GM23338 (cell line): Measurements from ENCODE around the gene BIRC7. TPM values are rescaled to one million over a fixed set of nuclear protein-coding genes. Genes with fewer than 3 reads are reported as not detected.

Experiments
- ATAC-seq: fragments of 200-7000 bp; cut with Tn5 transposase; 3 replicates; pipeline ENCODE4 v1.9.1; 2020
- DNase-seq: peaks from one replicate; pipeline ENCODE4 v3.0.0-alpha.2; 2015; ENCODE audit warnings: low spot score
- H2AFZ ChIP-seq: fragments of 200-600 bp; sonication (generic); 2 replicates; pipeline ENCODE4 v1.8.0; 2016; ENCODE audit warnings: antibody characterized with exemption, mild to moderate bottlenecking, moderate library complexity
- H3F3A ChIP-seq: fragments of 200-600 bp; sonication (generic); replicated peaks from 2 replicates; pipeline ENCODE4 v1.8.0; 2017; ENCODE audit warnings: antibody characterized with exemption, mixed run types, low read depth
- H3K27ac ChIP-seq: fragments of 200-600 bp; sonication (generic); 2 replicates; pipeline ENCODE4 v1.6.1; 2016; ENCODE audit warnings: low read depth
- H3K27me3 ChIP-seq: fragments of 200-600 bp; sonication (generic); 2 replicates; pipeline ENCODE4 v1.8.0; 2016; ENCODE audit warnings: mild to moderate bottlenecking, mixed run types, moderate library complexity; ENCODE audit not compliant: insufficient read depth
- H3K36me3 ChIP-seq: fragments of 200-600 bp; sonication (generic); 2 replicates; pipeline ENCODE4 v1.8.0; 2016; ENCODE audit warnings: mild to moderate bottlenecking; ENCODE audit not compliant: insufficient read depth
- H3K4me1 ChIP-seq: fragments of 200-600 bp; sonication (generic); 2 replicates; pipeline ENCODE4 v1.8.0; 2016; ENCODE audit warnings: mild to moderate bottlenecking, moderate library complexity; ENCODE audit not compliant: insufficient read depth
- H3K4me2 ChIP-seq: fragments of 200-600 bp; sonication (generic); 2 replicates; pipeline ENCODE4 v1.7.1; 2017; ENCODE audit warnings: mixed run types
- H3K4me3 ChIP-seq: fragments of 200-600 bp; sonication (generic); 2 replicates; pipeline ENCODE4 v1.6.1; 2016; ENCODE audit warnings: mixed run types
- H3K79me2 ChIP-seq: fragments of 200-600 bp; sonication (generic); replicated peaks from 2 replicates; pipeline ENCODE4 v1.8.0; 2017; ENCODE audit warnings: mild to moderate bottlenecking; ENCODE audit not compliant: insufficient read depth
- H3K9me2 ChIP-seq: fragments of 200-600 bp; sonication (generic); 2 replicates; pipeline ENCODE4 v1.8.0; 2017; ENCODE audit not compliant: insufficient read depth
- H4K20me1 ChIP-seq: fragments of 200-600 bp; sonication (generic); replicated peaks from 2 replicates; pipeline ENCODE4 v1.8.0; 2017; ENCODE audit warnings: mild to moderate bottlenecking; ENCODE audit not compliant: insufficient read depth
- H3K27ac Mint-ChIP-seq: 2 replicates; pipeline ENCODE4 v1.8.0; 2020; ENCODE audit warnings: inconsistent platforms, mild to moderate bottlenecking, moderate library complexity, mixed read lengths
- H3K27me3 Mint-ChIP-seq: 3 replicates; pipeline ENCODE4 v1.8.0; 2022; ENCODE audit warnings: low read depth, mild to moderate bottlenecking, moderate library complexity, mixed read lengths, inconsistent platforms; ENCODE audit not compliant: insufficient read depth, poor library complexity
- H3K36me3 Mint-ChIP-seq: 3 replicates; pipeline ENCODE4 v1.8.0; 2021; ENCODE audit warnings: low read depth, mild to moderate bottlenecking, inconsistent platforms, moderate library complexity, mixed read lengths
- H3K4me1 Mint-ChIP-seq: 3 replicates; pipeline ENCODE4 v1.8.0; 2020; ENCODE audit warnings: mild to moderate bottlenecking, inconsistent platforms, mixed read lengths
- H3K4me3 Mint-ChIP-seq: 3 replicates; pipeline ENCODE4 v1.8.0; 2021; ENCODE audit warnings: moderate library complexity, mild to moderate bottlenecking, inconsistent platforms, mixed read lengths
- H3K9me3 Mint-ChIP-seq: 3 replicates; pipeline ENCODE4 v1.8.0; 2020; ENCODE audit warnings: moderate library complexity, mild to moderate bottlenecking, inconsistent platforms, mixed read lengths
- CREB1 ChIP-seq: fragments of 250-450 bp; sonication (Bioruptor Pico); IDR thresholded peaks from 2 replicates; pipeline ENCODE4 v1.5.0; 2020; ENCODE audit warnings: low read depth, mild to moderate bottlenecking, moderate library complexity
- EZH2 ChIP-seq: fragments of 200-600 bp; sonication (generic); IDR thresholded peaks from one replicate; pipeline ENCODE4 v1.8.0; 2017; ENCODE audit warnings: antibody characterized with exemption, mild to moderate bottlenecking, low read depth; ENCODE audit not compliant: unreplicated experiment
- NANOG ChIP-seq: IDR thresholded peaks from 2 replicates; pipeline ENCODE4 v1.6.1; 2016; ENCODE audit warnings: antibody characterized with exemption, borderline replicate concordance
- POLR2AphosphoS5 ChIP-seq: IDR thresholded peaks from 2 replicates; pipeline ENCODE4 v1.6.1; 2016; ENCODE audit warnings: antibody characterized with exemption, low read depth
- STAT1 ChIP-seq: IDR thresholded peaks from one replicate; pipeline ENCODE4 v1.6.1; 2016; ENCODE audit warnings: antibody characterized with exemption; ENCODE audit not compliant: unreplicated experiment
- ZNF114 ChIP-seq: fragments of 250-450 bp; sonication (Bioruptor Pico); IDR thresholded peaks from 2 replicates; pipeline ENCODE4 v1.5.0; 2020; ENCODE audit warnings: mild to moderate bottlenecking, moderate library complexity
- polyA plus RNA-seq: library from polyadenylated mRNA; unstranded; fragments of >200 nt; fragmentation: Nextera tagmentation; extraction: Ambion mirVana; gene quantifications from 2 replicates; pipeline ENCODE4 v1.2.1, GENCODE V29; 2016
- total RNA-seq: library from RNA; depleted of rRNA; stranded (reverse); fragments of >200 nt; shearing (Covaris generic); gene quantifications from 2 replicates; pipeline ENCODE4 v1.2.3, GENCODE V29; 2014
- TF ChIP-seq, protein P1 (sequence below): fragments of 250-450 bp; sonication (Bioruptor Pico); IDR thresholded peaks from 2 replicates; pipeline ENCODE4 v1.5.0; 2020; ENCODE audit warnings: mild to moderate bottlenecking, moderate library complexity
- TF ChIP-seq, protein P2 (sequence below), 2 experiments: fragments of 200-600 bp in 1 of 2; sonication (generic) in 1 of 2; conservative IDR thresholded peaks; 2 replicates each; pipeline versions ENCODE4 v1.5.1 to v1.6.1; 2016 to 2017; ENCODE audit warnings: antibody characterized with exemption in 2 of 2, low read depth in 2 of 2, mild to moderate bottlenecking in 2 of 2, moderate library complexity in 1 of 2
- TF ChIP-seq, protein P3 (sequence below): IDR thresholded peaks from 2 replicates; pipeline ENCODE4 v1.6.1; 2016; ENCODE audit warnings: antibody characterized with exemption

BIRC7 gene
- total and polyA plus RNA-seq, 2 experiments from 2014 or later = 0.16 to 0.24 TPM

DNA sequence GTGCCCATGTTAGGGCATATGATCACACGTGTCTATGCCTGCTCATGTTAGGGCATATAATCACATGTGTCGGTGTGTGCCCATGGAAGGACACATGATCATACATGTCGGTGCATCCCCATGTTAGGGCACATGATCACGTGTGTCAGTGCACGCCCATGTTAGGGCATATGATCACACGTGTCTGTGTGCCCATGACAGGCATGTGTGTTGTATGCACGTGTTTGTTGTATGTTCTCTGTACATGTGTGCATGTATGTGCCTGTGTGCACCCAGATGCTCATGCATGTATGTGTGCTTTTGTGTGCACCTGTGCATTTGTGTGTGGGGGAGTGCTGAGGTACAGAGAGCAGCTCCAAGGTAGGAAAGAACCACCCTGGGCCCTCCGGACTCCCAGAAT, 49.6 kb upstream of the BIRC7 start:
- ATAC-seq = no peak
- no peak overlapping the region for H3K4me3 ChIP-seq
- H3K27me3 ChIP-seq = no peaks in the 10 kb centered on the region
- Mint-ChIP-seq H3K27ac (no peak overlapping the region), H3K27me3 (peaks cover 45% of the 10 kb centered on the region), H3K36me3 (no peaks in the 10 kb centered on the region), H3K4me1 (peaks cover 4% of the 10 kb centered on the region), H3K4me3 (no peak overlapping the region), H3K9me3 (no peaks in the 10 kb centered on the region; the same call in 2 of the 3 replicates)
- H3F3A ChIP-seq = peaks cover 20% of the 10 kb centered on the region
- no peaks in the 10 kb centered on the region for H3K9me2 ChIP-seq
- H2AFZ ChIP-seq = no peak overlapping the region
- DNase-seq = no peak
- H3K79me2 ChIP-seq = no peaks in the 10 kb centered on the region
- TF ChIP-seq, protein P1, sequence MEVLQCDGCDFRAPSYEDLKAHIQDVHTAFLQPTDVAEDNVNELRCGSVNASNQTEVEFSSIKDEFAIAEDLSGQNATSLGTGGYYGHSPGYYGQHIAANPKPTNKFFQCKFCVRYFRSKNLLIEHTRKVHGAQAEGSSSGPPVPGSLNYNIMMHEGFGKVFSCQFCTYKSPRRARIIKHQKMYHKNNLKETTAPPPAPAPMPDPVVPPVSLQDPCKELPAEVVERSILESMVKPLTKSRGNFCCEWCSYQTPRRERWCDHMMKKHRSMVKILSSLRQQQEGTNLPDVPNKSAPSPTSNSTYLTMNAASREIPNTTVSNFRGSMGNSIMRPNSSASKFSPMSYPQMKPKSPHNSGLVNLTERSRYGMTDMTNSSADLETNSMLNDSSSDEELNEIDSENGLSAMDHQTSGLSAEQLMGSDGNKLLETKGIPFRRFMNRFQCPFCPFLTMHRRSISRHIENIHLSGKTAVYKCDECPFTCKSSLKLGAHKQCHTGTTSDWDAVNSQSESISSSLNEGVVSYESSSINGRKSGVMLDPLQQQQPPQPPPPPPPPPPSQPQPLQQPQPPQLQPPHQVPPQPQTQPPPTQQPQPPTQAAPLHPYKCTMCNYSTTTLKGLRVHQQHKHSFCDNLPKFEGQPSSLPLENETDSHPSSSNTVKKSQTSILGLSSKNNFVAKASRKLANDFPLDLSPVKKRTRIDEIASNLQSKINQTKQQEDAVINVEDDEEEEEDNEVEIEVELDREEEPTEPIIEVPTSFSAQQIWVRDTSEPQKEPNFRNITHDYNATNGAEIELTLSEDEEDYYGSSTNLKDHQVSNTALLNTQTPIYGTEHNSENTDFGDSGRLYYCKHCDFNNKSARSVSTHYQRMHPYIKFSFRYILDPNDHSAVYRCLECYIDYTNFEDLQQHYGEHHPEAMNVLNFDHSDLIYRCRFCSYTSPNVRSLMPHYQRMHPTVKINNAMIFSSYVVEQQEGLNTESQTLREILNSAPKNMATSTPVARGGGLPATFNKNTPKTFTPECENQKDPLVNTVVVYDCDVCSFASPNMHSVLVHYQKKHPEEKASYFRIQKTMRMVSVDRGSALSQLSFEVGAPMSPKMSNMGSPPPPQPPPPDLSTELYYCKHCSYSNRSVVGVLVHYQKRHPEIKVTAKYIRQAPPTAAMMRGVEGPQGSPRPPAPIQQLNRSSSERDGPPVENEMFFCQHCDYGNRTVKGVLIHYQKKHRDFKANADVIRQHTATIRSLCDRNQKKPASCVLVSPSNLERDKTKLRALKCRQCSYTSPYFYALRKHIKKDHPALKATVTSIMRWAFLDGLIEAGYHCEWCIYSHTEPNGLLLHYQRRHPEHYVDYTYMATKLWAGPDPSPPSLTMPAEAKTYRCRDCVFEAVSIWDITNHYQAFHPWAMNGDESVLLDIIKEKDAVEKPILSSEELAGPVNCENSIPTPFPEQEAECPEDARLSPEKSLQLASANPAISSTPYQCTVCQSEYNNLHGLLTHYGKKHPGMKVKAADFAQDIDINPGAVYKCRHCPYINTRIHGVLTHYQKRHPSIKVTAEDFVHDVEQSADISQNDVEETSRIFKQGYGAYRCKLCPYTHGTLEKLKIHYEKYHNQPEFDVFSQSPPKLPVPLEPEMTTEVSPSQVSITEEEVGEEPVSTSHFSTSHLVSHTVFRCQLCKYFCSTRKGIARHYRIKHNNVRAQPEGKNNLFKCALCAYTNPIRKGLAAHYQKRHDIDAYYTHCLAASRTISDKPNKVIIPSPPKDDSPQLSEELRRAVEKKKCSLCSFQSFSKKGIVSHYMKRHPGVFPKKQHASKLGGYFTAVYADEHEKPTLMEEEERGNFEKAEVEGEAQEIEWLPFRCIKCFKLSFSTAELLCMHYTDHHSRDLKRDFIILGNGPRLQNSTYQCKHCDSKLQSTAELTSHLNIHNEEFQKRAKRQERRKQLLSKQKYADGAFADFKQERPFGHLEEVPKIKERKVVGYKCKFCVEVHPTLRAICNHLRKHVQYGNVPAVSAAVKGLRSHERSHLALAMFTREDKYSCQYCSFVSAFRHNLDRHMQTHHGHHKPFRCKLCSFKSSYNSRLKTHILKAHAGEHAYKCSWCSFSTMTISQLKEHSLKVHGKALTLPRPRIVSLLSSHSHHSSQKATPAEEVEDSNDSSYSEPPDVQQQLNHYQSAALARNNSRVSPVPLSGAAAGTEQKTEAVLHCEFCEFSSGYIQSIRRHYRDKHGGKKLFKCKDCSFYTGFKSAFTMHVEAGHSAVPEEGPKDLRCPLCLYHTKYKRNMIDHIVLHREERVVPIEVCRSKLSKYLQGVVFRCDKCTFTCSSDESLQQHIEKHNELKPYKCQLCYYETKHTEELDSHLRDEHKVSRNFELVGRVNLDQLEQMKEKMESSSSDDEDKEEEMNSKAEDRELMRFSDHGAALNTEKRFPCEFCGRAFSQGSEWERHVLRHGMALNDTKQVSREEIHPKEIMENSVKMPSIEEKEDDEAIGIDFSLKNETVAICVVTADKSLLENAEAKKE (CRISPR knock-in tag) = no peak
- TF ChIP-seq, protein P2, sequence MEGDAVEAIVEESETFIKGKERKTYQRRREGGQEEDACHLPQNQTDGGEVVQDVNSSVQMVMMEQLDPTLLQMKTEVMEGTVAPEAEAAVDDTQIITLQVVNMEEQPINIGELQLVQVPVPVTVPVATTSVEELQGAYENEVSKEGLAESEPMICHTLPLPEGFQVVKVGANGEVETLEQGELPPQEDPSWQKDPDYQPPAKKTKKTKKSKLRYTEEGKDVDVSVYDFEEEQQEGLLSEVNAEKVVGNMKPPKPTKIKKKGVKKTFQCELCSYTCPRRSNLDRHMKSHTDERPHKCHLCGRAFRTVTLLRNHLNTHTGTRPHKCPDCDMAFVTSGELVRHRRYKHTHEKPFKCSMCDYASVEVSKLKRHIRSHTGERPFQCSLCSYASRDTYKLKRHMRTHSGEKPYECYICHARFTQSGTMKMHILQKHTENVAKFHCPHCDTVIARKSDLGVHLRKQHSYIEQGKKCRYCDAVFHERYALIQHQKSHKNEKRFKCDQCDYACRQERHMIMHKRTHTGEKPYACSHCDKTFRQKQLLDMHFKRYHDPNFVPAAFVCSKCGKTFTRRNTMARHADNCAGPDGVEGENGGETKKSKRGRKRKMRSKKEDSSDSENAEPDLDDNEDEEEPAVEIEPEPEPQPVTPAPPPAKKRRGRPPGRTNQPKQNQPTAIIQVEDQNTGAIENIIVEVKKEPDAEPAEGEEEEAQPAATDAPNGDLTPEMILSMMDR (conservative IDR thresholded peaks at IDR 0.05; ENCODE audit: low read depth in 2 of 2) = no peak
- TF ChIP-seq POLR2AphosphoS5 (no peak), ZNF114 (no peak), NANOG (no peak), STAT1 (no peak), EZH2 (no peak), CREB1 (no peak)
- TF ChIP-seq, protein P3, sequence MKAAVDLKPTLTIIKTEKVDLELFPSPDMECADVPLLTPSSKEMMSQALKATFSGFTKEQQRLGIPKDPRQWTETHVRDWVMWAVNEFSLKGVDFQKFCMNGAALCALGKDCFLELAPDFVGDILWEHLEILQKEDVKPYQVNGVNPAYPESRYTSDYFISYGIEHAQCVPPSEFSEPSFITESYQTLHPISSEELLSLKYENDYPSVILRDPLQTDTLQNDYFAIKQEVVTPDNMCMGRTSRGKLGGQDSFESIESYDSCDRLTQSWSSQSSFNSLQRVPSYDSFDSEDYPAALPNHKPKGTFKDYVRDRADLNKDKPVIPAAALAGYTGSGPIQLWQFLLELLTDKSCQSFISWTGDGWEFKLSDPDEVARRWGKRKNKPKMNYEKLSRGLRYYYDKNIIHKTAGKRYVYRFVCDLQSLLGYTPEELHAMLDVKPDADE = no peak
- no peak overlapping the region for H3K27ac ChIP-seq
- H4K20me1 ChIP-seq = no peaks in the 10 kb centered on the region; the same call in 1 of the 2 replicates
- H3K4me1 ChIP-seq = no peaks in the 10 kb centered on the region
- no peak overlapping the region for H3K4me2 ChIP-seq
- no peaks in the 10 kb centered on the region for H3K36me3 ChIP-seq
